K562 (cell line): ENCODE data around the gene RGS6. TPM values are rescaled to one million over a fixed set of nuclear protein-coding genes. Genes with fewer than 3 reads are reported as not detected.

Experiments used
- ATAC-seq: fragments of 200-7000 bp; cut with Tn5 transposase; 3 replicates; pipeline ENCODE4 v1.9.1; 2020; ENCODE audit warnings: moderate library complexity
- BruUV-seq: library from RNA; stranded (reverse); fragments of 400-500 nt; replicated peaks from 2 replicates; lab custom pipeline; 2021; lab: Mats Ljungman, UMichigan
- CTCF ChIA-PET: fragments of 300-600 bp; formaldehyde crosslinking; extraction: SDS; loops from one replicate; lab custom pipeline; 2021; ENCODE audit warnings: low intra/inter-chr PET ratio; lab: Yijun Ruan, JAX
- POLR2A ChIA-PET: fragments of 300-600, 350-650 bp; sonication (Branson Sonifier 250); formaldehyde crosslinking; extraction: SDS; loops from one replicate; lab custom pipeline; 2021; ENCODE audit warnings: antibody characterized with exemption, inconsistent platforms; lab: Yijun Ruan, JAX
- DNase-seq, 4 experiments: peaks; one replicate each; pipeline versions ENCODE4 v3.0.0 to v3.0.0-alpha.2; 2011 to 2018; ENCODE audit warnings: low spot score in 3 of 4, mixed read lengths in 3 of 4; ENCODE audit errors: extremely low read depth in 1 of 4
- FAIRE-seq: peaks from 2 replicates; lab custom pipeline; 2011; peaks lifted over from hg19 to GRCh38; lab: Jason Lieb, UNC
- H2AFZ ChIP-seq: 2 replicates; pipeline ENCODE4 v1.6.0; 2011; ENCODE audit warnings: low read depth, low read length, control low read depth, inconsistent platforms
- H3K27ac ChIP-seq: fragments of 200-600 bp; 3 replicates; pipeline ENCODE4 v1.8.0; 2011; ENCODE audit warnings: low read depth, mild to moderate bottlenecking, control low read depth, inconsistent platforms, low read length, moderate library complexity, mixed read lengths; ENCODE audit errors: extremely low read depth
- H3K27me3 ChIP-seq, 2 experiments: fragments of 300-600 bp in 1 of 2; 2 replicates in 1 of 2; 3 replicates in 1 of 2; pipeline versions ENCODE4 v1.6.0 to v1.8.0; 2011; ENCODE audit warnings: inconsistent platforms in 2 of 2, low read length in 2 of 2, mild to moderate bottlenecking in 1 of 2, mixed read lengths in 1 of 2, moderate library complexity in 1 of 2; ENCODE audit not compliant: control insufficient read depth in 2 of 2, insufficient read depth in 2 of 2
- H3K36me3 ChIP-seq: fragments of 300-600 bp; 3 replicates; pipeline ENCODE4 v1.8.0; 2011; ENCODE audit warnings: mild to moderate bottlenecking, low read length, inconsistent platforms; ENCODE audit not compliant: control insufficient read depth, insufficient read depth
- H3K4me1 ChIP-seq, 2 experiments: fragments of 200-600 bp in 1 of 2; replicated peaks in 1 of 2; 2 replicates in 1 of 2; 3 replicates in 1 of 2; pipeline versions ENCODE4 v1.5.1 to v1.8.0; 2011; ENCODE audit warnings: inconsistent platforms in 2 of 2, low read length in 2 of 2, mild to moderate bottlenecking in 1 of 2, mixed read lengths in 1 of 2, moderate library complexity in 1 of 2; ENCODE audit not compliant: control insufficient read depth in 2 of 2, insufficient read depth in 2 of 2
- H3K4me2 ChIP-seq: 2 replicates; pipeline ENCODE4 v1.6.1; 2011; ENCODE audit warnings: low read length, control low read depth, inconsistent platforms, mixed read lengths; ENCODE audit not compliant: insufficient read depth
- H3K4me3 ChIP-seq: fragments of 200-600 bp; sonication (generic), shearing (Covaris generic); 2 replicates; pipeline ENCODE4 v1.5.1; 2016; ENCODE audit warnings: control low read depth, inconsistent platforms
- H3K79me2 ChIP-seq: fragments of 200-600 bp; 3 replicates; pipeline ENCODE4 v1.8.0; 2011; ENCODE audit warnings: low read length, inconsistent platforms; ENCODE audit not compliant: control insufficient read depth, insufficient read depth
- H3K9ac ChIP-seq, 2 experiments: 2 replicates each; pipeline versions ENCODE4 v1.6.0 to v1.6.1; 2011; ENCODE audit warnings: low read depth in 2 of 2, low read length in 2 of 2, control low read depth in 1 of 2, inconsistent platforms in 1 of 2, mild to moderate bottlenecking in 1 of 2, mixed read lengths in 1 of 2; ENCODE audit not compliant: insufficient read depth in 1 of 2
- H3K9me1 ChIP-seq: one replicate; pipeline ENCODE4 v1.6.0; 2011; ENCODE audit warnings: inconsistent platforms, mild to moderate bottlenecking, low read length, moderate library complexity; ENCODE audit not compliant: control insufficient read depth, insufficient read depth
- H3K9me3 ChIP-seq: replicated peaks from 2 replicates; pipeline ENCODE4 v1.5.1; 2011; ENCODE audit warnings: low read depth, low read length, inconsistent platforms; ENCODE audit not compliant: control insufficient read depth, insufficient read depth
- H4K20me1 ChIP-seq: replicated peaks from 2 replicates; pipeline ENCODE4 v1.6.1; 2011; ENCODE audit warnings: low read length, inconsistent platforms, mixed read lengths; ENCODE audit not compliant: control insufficient read depth, insufficient read depth
- GTF2A2 ChIP-seq: IDR thresholded peaks from 2 replicates; pipeline ENCODE4 v1.6.1; 2016; ENCODE audit warnings: mild to moderate bottlenecking, missing genetic modification characterization, missing compliant biosample characterization
- NRF1 ChIP-seq, 2 experiments: fragments of 450-650 bp; IDR thresholded peaks in 1 of 2; conservative IDR thresholded peaks in 1 of 2; 2 replicates each; pipeline ENCODE4 v1.6.1; 2014; ENCODE audit warnings: mild to moderate bottlenecking in 2 of 2
- POLR2A ChIP-seq: fragments of 450-650 bp; conservative IDR thresholded peaks from 2 replicates; pipeline ENCODE4 v1.6.1; 2016
- RBM14 ChIP-seq: fragments of 200-400 bp; formaldehyde crosslinking; IDR thresholded peaks from 2 replicates; pipeline ENCODE4 v1.6.1; 2018; ENCODE audit warnings: low read depth, mild to moderate bottlenecking, low read length, moderate library complexity, borderline replicate concordance; ENCODE audit not compliant: insufficient read depth
- RCOR1 ChIP-seq, 2 experiments: IDR thresholded peaks; 2 replicates each; pipeline ENCODE4 v1.6.1; 2012; ENCODE audit warnings: low read depth in 2 of 2, low read length in 2 of 2, borderline replicate concordance in 1 of 2, improper control_type of control experiment in 1 of 2
- SNRNP70 ChIP-seq: fragments of 200-400 bp; formaldehyde crosslinking; optimal IDR thresholded peaks from 2 replicates; pipeline ENCODE3; 2017; ENCODE audit warnings: low read depth, low read length
- TSC22D4 ChIP-seq: fragments of 450-650 bp; IDR thresholded peaks from 2 replicates; pipeline ENCODE4 v1.6.1; 2016; ENCODE audit warnings: missing genetic modification characterization, missing biosample characterization, control low read depth
- XRCC4 ChIP-seq: IDR thresholded peaks from one replicate; pipeline ENCODE4 v1.6.1; 2011; ENCODE audit not compliant: insufficient read depth, insufficient read length; ENCODE audit errors: extremely low read depth
- ZNF79 ChIP-seq: fragments of 250-450 bp; sonication (Bioruptor Pico); IDR thresholded peaks from 2 replicates; pipeline ENCODE4 v1.4.0; 2020; ENCODE audit warnings: low read depth, mild to moderate bottlenecking, moderate library complexity
- WGBS: fragments of 100-300 bp; shearing (Covaris generic); methylation state at CpG from one replicate; pipeline ENCODE4 v1.1.6; 2016; ENCODE audit warnings: low coverage, mixed read lengths; ENCODE audit not compliant: insufficient coverage; ENCODE audit errors: missing lambda C conversion rate; 5-methylcytosine and 5-hydroxymethylcytosine counted together
- in situ Hi-C: fragments of 300-500 bp; cut with MboI; formaldehyde crosslinking; loops from 4 replicates; pipeline ENCODE4 v1.15.0; 2018; ENCODE audit warnings: inconsistent platforms, mixed read lengths
- intact Hi-C: fragments of 100-400 bp; cut with micrococcal nuclease; formaldehyde crosslinking; loops from 2 replicates; pipeline ENCODE4 v1.14.2; 2022
- polyA plus RNA-seq, 8 experiments: library from polyadenylated mRNA; depleted of rRNA in 4 of 8; stranded (reverse) in 5 of 8; unstranded in 3 of 8; fragments of >200 nt; fragmentation: Nextera tagmentation in 2 of 8; fragmentation: Illumina TruSeq in 1 of 8; extraction: Ambion mirVana in 2 of 8; extraction: Trizol in 1 of 8; gene quantifications; 2 replicates each; pipeline versions ENCODE4 v1.2.1 to v1.2.3, GENCODE V29; 2011 to 2014; ENCODE audit warnings: inconsistent platforms in 1 of 8, missing spikeins in 1 of 8
- total RNA-seq, 7 experiments: library from RNA; depleted of rRNA in 6 of 7; stranded (reverse); fragments of >200 nt in 6 of 7; fragmentation: Illumina TruSeq in 2 of 7; extraction: Trizol in 2 of 7; gene quantifications; 2 replicates each; pipeline versions ENCODE4 v1.2.1 to v1.2.3, GENCODE V29; 2011 to 2021; ENCODE audit warnings: low replicate concordance in 1 of 7
- TF ChIP-seq, protein P1 (sequence below): IDR thresholded peaks from 2 replicates; pipeline ENCODE4 v1.6.1; 2014; ENCODE audit warnings: antibody characterized with exemption
- TF ChIP-seq, protein P2 (sequence below): sonication (generic); formaldehyde crosslinking; IDR thresholded peaks from 2 replicates; pipeline ENCODE4 v1.8.0; 2023; ENCODE audit warnings: mild to moderate bottlenecking, missing genetic modification reagents

RGS6 gene
- total and polyA plus RNA-seq, 9 of the 15 experiments (the other 6 are each of a cell fraction or from before 2014, with no cell fraction given) = not detected

DNA sequence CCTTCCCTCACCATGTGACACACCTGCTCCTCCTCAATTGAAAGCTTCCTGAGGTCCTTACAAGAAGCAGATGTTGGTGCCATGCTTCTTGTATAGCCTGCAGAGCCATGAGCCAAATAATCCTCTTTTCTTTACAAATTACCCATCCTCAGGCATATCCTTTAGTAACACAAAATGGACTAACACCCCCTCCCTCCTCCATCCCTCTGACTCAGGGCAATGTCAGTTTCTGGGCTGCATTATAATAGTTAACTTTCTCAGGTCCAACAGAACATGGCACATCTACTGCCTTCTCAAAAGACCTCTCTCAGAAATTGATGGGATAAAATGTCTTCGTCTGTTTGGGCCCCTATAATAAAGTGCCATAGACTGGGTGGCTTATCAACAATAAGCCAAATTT, 674.6 kb downstream of the RGS6 start:
- no peaks in the 10 kb centered on the region for H3K9me1 ChIP-seq
- FAIRE-seq = no peak
- H3K79me2 ChIP-seq = no peaks in the 10 kb centered on the region
- H3K9me3 ChIP-seq = no peaks in the 10 kb centered on the region
- DNase-seq = no peak
- no TSS peak for BruUV-seq
- TF ChIP-seq SNRNP70 = no peak
- H2AFZ ChIP-seq = no peak overlapping the region
- 0% methylated on average over 1 of the region's 1 CpG for WGBS
- no peaks in the 10 kb centered on the region for H3K4me1 ChIP-seq
- H3K4me2 ChIP-seq = no peak overlapping the region
- peaks cover 5 to 37% of the 10 kb centered on the region in 2 experiments for H3K27me3 ChIP-seq
- no peak for ATAC-seq
- no peak overlapping the region for H3K27ac ChIP-seq
- H3K36me3 ChIP-seq = no peaks in the 10 kb centered on the region
- H3K9ac ChIP-seq = no peak overlapping the region
- POLR2A ChIA-PET = no interaction called here
- CTCF ChIA-PET = no interaction called here
- intact Hi-C loops (no loop called here), in situ Hi-C loops (no loop called here)
- H4K20me1 ChIP-seq = no peaks in the 10 kb centered on the region
- H3K4me3 ChIP-seq = no peak overlapping the region

- Histone ChIP-seq H2AFZ (no peak overlapping the region), H3K4me1 (no peaks in the 10 kb centered on the region), H4K20me1 (no peaks in the 10 kb centered on the region), H3K9ac (no peak overlapping the region), H3K79me2 (no peaks in the 10 kb centered on the region), H3K9me1 (no peaks in the 10 kb centered on the region), H3K4me3 (no peak overlapping the region), H3K27ac (no peak overlapping the region), H3K36me3 (no peaks in the 10 kb centered on the region), H3K4me2 (no peak overlapping the region), H3K9me3 (no peaks in the 10 kb centered on the region), H3K27me3 (peaks cover 5 to 31% of the 10 kb centered on the region in 2 experiments)
- WGBS = 7% methylated on average over 7 of the region's 12 CpGs
- POLR2A ChIA-PET = interaction anchor here (1.0 kb wide), 1 partner anchor 9 kb away, joined by 3 read pairs; no protein-coding TSS in a partner anchor
- DNase-seq (no peak), ATAC-seq (no peak), FAIRE-seq (no peak)
- CTCF ChIA-PET = no interaction called here
- in situ Hi-C loops = no loop called here
- BruUV-seq = no TSS peak
- intact Hi-C loops = no loop called here
- TF ChIP-seq, protein P1, sequence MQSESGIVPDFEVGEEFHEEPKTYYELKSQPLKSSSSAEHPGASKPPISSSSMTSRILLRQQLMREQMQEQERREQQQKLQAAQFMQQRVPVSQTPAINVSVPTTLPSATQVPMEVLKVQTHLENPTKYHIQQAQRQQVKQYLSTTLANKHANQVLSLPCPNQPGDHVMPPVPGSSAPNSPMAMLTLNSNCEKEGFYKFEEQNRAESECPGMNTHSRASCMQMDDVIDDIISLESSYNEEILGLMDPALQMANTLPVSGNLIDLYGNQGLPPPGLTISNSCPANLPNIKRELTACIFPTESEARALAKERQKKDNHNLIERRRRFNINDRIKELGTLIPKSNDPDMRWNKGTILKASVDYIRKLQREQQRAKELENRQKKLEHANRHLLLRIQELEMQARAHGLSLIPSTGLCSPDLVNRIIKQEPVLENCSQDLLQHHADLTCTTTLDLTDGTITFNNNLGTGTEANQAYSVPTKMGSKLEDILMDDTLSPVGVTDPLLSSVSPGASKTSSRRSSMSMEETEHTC = no peak
- TF ChIP-seq POLR2A (no peak), GTF2A2 (no peak), RBM14 (no peak), XRCC4 (no peak), TSC22D4 (no peak), NRF1 (conservative IDR thresholded peaks at IDR 0.05 in 1 of 2, IDR thresholded peaks at IDR 0.05 in 1 of 2) (no peak), ZNF79 (CRISPR knock-in tag) (no peak), RCOR1 (IDR thresholded peaks at IDR 0.05; ENCODE audit: borderline replicate concordance in 1 of 2, low read depth in 2 of 2, low read length in 2 of 2) (no peak)
- TF ChIP-seq, protein P2, sequence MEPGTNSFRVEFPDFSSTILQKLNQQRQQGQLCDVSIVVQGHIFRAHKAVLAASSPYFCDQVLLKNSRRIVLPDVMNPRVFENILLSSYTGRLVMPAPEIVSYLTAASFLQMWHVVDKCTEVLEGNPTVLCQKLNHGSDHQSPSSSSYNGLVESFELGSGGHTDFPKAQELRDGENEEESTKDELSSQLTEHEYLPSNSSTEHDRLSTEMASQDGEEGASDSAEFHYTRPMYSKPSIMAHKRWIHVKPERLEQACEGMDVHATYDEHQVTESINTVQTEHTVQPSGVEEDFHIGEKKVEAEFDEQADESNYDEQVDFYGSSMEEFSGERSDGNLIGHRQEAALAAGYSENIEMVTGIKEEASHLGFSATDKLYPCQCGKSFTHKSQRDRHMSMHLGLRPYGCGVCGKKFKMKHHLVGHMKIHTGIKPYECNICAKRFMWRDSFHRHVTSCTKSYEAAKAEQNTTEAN (CRISPR knock-in tag) = no peak
Observed at GRCh38 chr14:72607386-72608130, 675.3 kb downstream of the RGS6 start.
